Measurements from ENCODE around the gene HEXB.

HEXB gene

GRCh38 chr5:74669821-74670220 is 15.2 kb upstream of the HEXB start:
- no peak overlapping the region for H2AFZ ChIP-seq (ENCODE audit: low read length)
- no peak overlapping the region for H2AK5ac ChIP-seq (ENCODE audit: low read depth, low read length)
- no peak overlapping the region for H3K27ac ChIP-seq (replicated peaks; ENCODE audit: low read length)
- H3K4ac ChIP-seq (ENCODE audit: low read length): no peak overlapping the region
- no peak overlapping the region for H2BK5ac ChIP-seq (ENCODE audit: low read length)
- H3K18ac ChIP-seq (ENCODE audit: low read length): no peak overlapping the region
- no peaks in the 10 kb centered on the region for H3K36me3 ChIP-seq (replicated peaks in 1 of 2; ENCODE audit: control insufficient read depth in 2 of 2, insufficient read depth in 2 of 2, low read length in 2 of 2)
- no peak overlapping the region for H3K9ac ChIP-seq (ENCODE audit: low read depth, low read length, poor library complexity)
- H3K9me3 ChIP-seq (replicated peaks in 1 of 2; ENCODE audit: control insufficient read depth in 2 of 2, insufficient read depth in 1 of 2, low read depth in 1 of 2, low read length in 2 of 2): no peaks in the 10 kb centered on the region
- no peak overlapping the region for H2BK12ac ChIP-seq (ENCODE audit: low read length)
- no peak overlapping the region for H2BK15ac ChIP-seq (ENCODE audit: low read length)
- no CpG with 5 or more reads among the region's 2 CpGs for WGBS, 2 donors (ENCODE audit: extremely low coverage in 2 of 2, insufficient read length in 2 of 2, insufficient replicate concordance in 1 of 2)
- H2BK120ac ChIP-seq (ENCODE audit: low read depth, low read length): no peak overlapping the region
- H3K4me2 ChIP-seq (ENCODE audit: insufficient read depth, low read length, poor library complexity, severe bottlenecking): no peak overlapping the region
- peaks cover 0 to 12% (median 0%) of the 10 kb centered on the region in 3 experiments for H3K27me3 ChIP-seq (ENCODE audit: control insufficient read depth in 3 of 3, insufficient read depth in 3 of 3, low read depth in 1 of 3, low read length in 3 of 3)
- no peak overlapping the region for H4K8ac ChIP-seq (ENCODE audit: low read depth, low read length)
- no peak overlapping the region for H3K23ac ChIP-seq (ENCODE audit: low read depth, low read length, poor library complexity)
- H3K4me1 ChIP-seq (ENCODE audit: control insufficient read depth in 2 of 2, insufficient read depth in 1 of 2, low read depth in 1 of 2, low read length in 2 of 2): peaks cover 2 to 4% of the 10 kb centered on the region in 2 donors
- H3K14ac ChIP-seq (ENCODE audit: low read length): no peak overlapping the region
- no peaks in the 10 kb centered on the region for H3K79me1 ChIP-seq (ENCODE audit: low read depth, low read length)
- DNase-seq (ENCODE audit: low spot score): no peak
- no peak overlapping the region for H3K4me3 ChIP-seq (ENCODE audit: low read length in 2 of 2)
- H4K91ac ChIP-seq (ENCODE audit: low read depth, low read length, poor library complexity): no peak overlapping the region

GRCh38 chr5:74670396-74671038 is 14.5 kb upstream of the HEXB start:
- H3K27ac ChIP-seq (replicated peaks; ENCODE audit: low read length): no peak overlapping the region
- H2AK5ac ChIP-seq (ENCODE audit: low read depth, low read length): no peak overlapping the region
- H3K4ac ChIP-seq (ENCODE audit: low read length): no peak overlapping the region
- no peak overlapping the region for H2BK12ac ChIP-seq (ENCODE audit: low read length)
- H3K4me1 ChIP-seq (ENCODE audit: control insufficient read depth in 2 of 2, insufficient read depth in 1 of 2, low read depth in 1 of 2, low read length in 2 of 2): peaks cover 2 to 4% of the 10 kb centered on the region in 2 donors
- H3K27me3 ChIP-seq (ENCODE audit: control insufficient read depth in 3 of 3, insufficient read depth in 3 of 3, low read depth in 1 of 3, low read length in 3 of 3): peaks cover 0 to 12% (median 0%) of the 10 kb centered on the region in 3 experiments
- H3K36me3 ChIP-seq (replicated peaks in 1 of 2; ENCODE audit: control insufficient read depth in 2 of 2, insufficient read depth in 2 of 2, low read length in 2 of 2): no peaks in the 10 kb centered on the region
- H2BK15ac ChIP-seq (ENCODE audit: low read length): no peak overlapping the region
- DNase-seq (ENCODE audit: low spot score): no peak
- no peak overlapping the region for H4K8ac ChIP-seq (ENCODE audit: low read depth, low read length)
- H2BK120ac ChIP-seq (ENCODE audit: low read depth, low read length): no peak overlapping the region
- no peaks in the 10 kb centered on the region for H3K79me1 ChIP-seq (ENCODE audit: low read depth, low read length)
- H3K23ac ChIP-seq (ENCODE audit: low read depth, low read length, poor library complexity): peak overlapping the region; percentile 6
- H2BK5ac ChIP-seq (ENCODE audit: low read length): no peak overlapping the region
- H3K9ac ChIP-seq (ENCODE audit: low read depth, low read length, poor library complexity): no peak overlapping the region
- no peak overlapping the region for H3K14ac ChIP-seq (ENCODE audit: low read length)
- peak overlapping the region; percentile 28 for H2AFZ ChIP-seq (ENCODE audit: low read length)
- H3K4me2 ChIP-seq (ENCODE audit: insufficient read depth, low read length, poor library complexity, severe bottlenecking): no peak overlapping the region
- peak overlapping the region; percentile 48 for H3K18ac ChIP-seq (ENCODE audit: low read length)
- no CpG with 5 or more reads among the region's 11 CpGs for WGBS, 2 donors (ENCODE audit: extremely low coverage in 2 of 2, insufficient read length in 2 of 2, insufficient replicate concordance in 1 of 2)
- H3K4me3 ChIP-seq (ENCODE audit: low read length in 2 of 2): no peak overlapping the region
- no peak overlapping the region for H4K91ac ChIP-seq (ENCODE audit: low read depth, low read length, poor library complexity)
- no peaks in the 10 kb centered on the region for H3K9me3 ChIP-seq (replicated peaks in 1 of 2; ENCODE audit: control insufficient read depth in 2 of 2, insufficient read depth in 1 of 2, low read depth in 1 of 2, low read length in 2 of 2)

GRCh38 chr5:74672215-74672877 is 12.7 kb upstream of the HEXB start:
- Histone ChIP-seq H3K36me3 (replicated peaks in 1 of 2; ENCODE audit: control insufficient read depth in 2 of 2, insufficient read depth in 2 of 2, low read length in 2 of 2) (no peaks in the 10 kb centered on the region), H2BK5ac (ENCODE audit: low read length) (no peak overlapping the region), H3K27ac (replicated peaks; ENCODE audit: low read length) (no peak overlapping the region), H2BK15ac (ENCODE audit: low read length) (no peak overlapping the region), H3K23ac (ENCODE audit: low read depth, low read length, poor library complexity) (no peak overlapping the region), H3K4me1 (ENCODE audit: control insufficient read depth in 2 of 2, insufficient read depth in 1 of 2, low read depth in 1 of 2, low read length in 2 of 2) (peaks cover 2 to 4% of the 10 kb centered on the region in 2 donors), H3K14ac (ENCODE audit: low read length) (no peak overlapping the region), H3K4me3 (ENCODE audit: low read length in 2 of 2) (no peak overlapping the region), H4K91ac (ENCODE audit: low read depth, low read length, poor library complexity) (no peak overlapping the region), H3K27me3 (ENCODE audit: control insufficient read depth in 3 of 3, insufficient read depth in 3 of 3, low read depth in 1 of 3, low read length in 3 of 3) (peaks cover 0 to 6% (median 0%) of the 10 kb centered on the region in 3 experiments), H2AFZ (ENCODE audit: low read length) (no peak overlapping the region), H2BK120ac (ENCODE audit: low read depth, low read length) (no peak overlapping the region), H3K9me3 (replicated peaks in 1 of 2; ENCODE audit: control insufficient read depth in 2 of 2, insufficient read depth in 1 of 2, low read depth in 1 of 2, low read length in 2 of 2) (no peaks in the 10 kb centered on the region), H2AK5ac (ENCODE audit: low read depth, low read length) (no peak overlapping the region), H3K18ac (ENCODE audit: low read length) (peak overlapping the region; percentile 13), H3K4ac (ENCODE audit: low read length) (no peak overlapping the region), H2BK12ac (ENCODE audit: low read length) (no peak overlapping the region), H3K79me1 (ENCODE audit: low read depth, low read length) (no peaks in the 10 kb centered on the region), H4K8ac (ENCODE audit: low read depth, low read length) (no peak overlapping the region), H3K9ac (ENCODE audit: low read depth, low read length, poor library complexity) (no peak overlapping the region), H3K4me2 (ENCODE audit: insufficient read depth, low read length, poor library complexity, severe bottlenecking) (no peak overlapping the region)
- no CpG with 5 or more reads among the region's 5 CpGs for WGBS, 2 donors (ENCODE audit: extremely low coverage in 2 of 2, insufficient read length in 2 of 2, insufficient replicate concordance in 1 of 2)
- DNase-seq (ENCODE audit: low spot score): no peak

- no peak overlapping the region for H3K18ac ChIP-seq (ENCODE audit: low read length)
- no peak overlapping the region for H4K91ac ChIP-seq (ENCODE audit: low read depth, low read length, poor library complexity)
- H3K4ac ChIP-seq (ENCODE audit: low read length): no peak overlapping the region
- H3K36me3 ChIP-seq (replicated peaks in 1 of 2; ENCODE audit: control insufficient read depth in 2 of 2, insufficient read depth in 2 of 2, low read length in 2 of 2): no peaks in the 10 kb centered on the region
- H3K4me1 ChIP-seq (ENCODE audit: control insufficient read depth in 2 of 2, insufficient read depth in 1 of 2, low read depth in 1 of 2, low read length in 2 of 2): peaks cover 2 to 4% of the 10 kb centered on the region in 2 donors
- H3K27me3 ChIP-seq (ENCODE audit: control insufficient read depth in 3 of 3, insufficient read depth in 3 of 3, low read depth in 1 of 3, low read length in 3 of 3): no peaks in the 10 kb centered on the region
- no peak overlapping the region for H3K9ac ChIP-seq (ENCODE audit: low read depth, low read length, poor library complexity)
- DNase-seq (ENCODE audit: low spot score): no peak
- H2BK5ac ChIP-seq (ENCODE audit: low read length): no peak overlapping the region
- no peak overlapping the region for H2BK15ac ChIP-seq (ENCODE audit: low read length)
- H3K14ac ChIP-seq (ENCODE audit: low read length): no peak overlapping the region
- no peak overlapping the region for H3K4me2 ChIP-seq (ENCODE audit: insufficient read depth, low read length, poor library complexity, severe bottlenecking)
- H3K27ac ChIP-seq (replicated peaks; ENCODE audit: low read length): no peak overlapping the region
- WGBS, 2 donors (ENCODE audit: extremely low coverage in 2 of 2, insufficient read length in 2 of 2, insufficient replicate concordance in 1 of 2): no CpG with 5 or more reads among the region's 6 CpGs
- H3K9me3 ChIP-seq (replicated peaks in 1 of 2; ENCODE audit: control insufficient read depth in 2 of 2, insufficient read depth in 1 of 2, low read depth in 1 of 2, low read length in 2 of 2): no peaks in the 10 kb centered on the region
- no peak overlapping the region for H3K23ac ChIP-seq (ENCODE audit: low read depth, low read length, poor library complexity)
- H2BK12ac ChIP-seq (ENCODE audit: low read length): no peak overlapping the region
- H3K4me3 ChIP-seq (ENCODE audit: low read length in 2 of 2): no peak overlapping the region
- H2BK120ac ChIP-seq (ENCODE audit: low read depth, low read length): no peak overlapping the region
- no peaks in the 10 kb centered on the region for H3K79me1 ChIP-seq (ENCODE audit: low read depth, low read length)
- no peak overlapping the region for H2AK5ac ChIP-seq (ENCODE audit: low read depth, low read length)
- no peak overlapping the region for H4K8ac ChIP-seq (ENCODE audit: low read depth, low read length)
- peak overlapping the region; percentile 47 for H2AFZ ChIP-seq (ENCODE audit: low read length)
Measured at GRCh38 chr5:74673011-74673790, 11.8 kb upstream of the HEXB start.
